Measurements from ENCODE around the gene TBXA2R. TPM values are rescaled to one million over a fixed set of nuclear protein-coding genes. Genes with fewer than 3 reads are reported as not detected.

Gene TBXA2R
- total and polyA plus RNA-seq, 2 donors = 0.28 to 1.2 TPM

- Histone ChIP-seq H3K27me3 (ENCODE audit: control insufficient read depth in 2 of 2, insufficient read depth in 1 of 2, low read length in 1 of 2) (no peaks in the 10 kb centered on the region), H3K36me3 (ENCODE audit: control insufficient read depth in 2 of 2, insufficient read depth in 2 of 2, low read length in 1 of 2) (peaks cover 0 to 9% of the 10 kb centered on the region in 2 donors), H3K9me3 (ENCODE audit: control insufficient read depth in 2 of 2, insufficient read depth in 1 of 2, low read length in 1 of 2) (no peaks in the 10 kb centered on the region), H3K4me3 (ENCODE audit: low read length in 2 of 2) (peak overlapping the region; percentile 76 to 98), H3K4me1 (ENCODE audit: control insufficient read depth in 2 of 2, insufficient read depth in 2 of 2, low read length in 2 of 2) (peaks cover 30 to 55% of the 10 kb centered on the region in 2 donors), H3K27ac (ENCODE audit: low read depth in 1 of 2, low read length in 1 of 2) (peak overlapping the region; percentile 57 to 79)
- DNase-seq (ENCODE audit: low read depth in 6 of 9, low spot score in 9 of 9) = peak in 3 of 9 donors; percentile 41 to 56 (median 41)
- under 1% methylated on average over 60 of the region's 60 CpGs for WGBS
Measured at GRCh38 chr19:3556978-3557460, 49.7 kb downstream of the TBXA2R start.

- H3K9me3 ChIP-seq (ENCODE audit: control insufficient read depth in 2 of 2, insufficient read depth in 1 of 2, low read length in 1 of 2) = no peaks in the 10 kb centered on the region
- peak overlapping the region; percentile 76 to 98 for H3K4me3 ChIP-seq (ENCODE audit: low read length in 2 of 2)
- H3K36me3 ChIP-seq (ENCODE audit: control insufficient read depth in 2 of 2, insufficient read depth in 2 of 2, low read length in 1 of 2) = peaks cover under 1 to 9% of the 10 kb centered on the region in 2 donors
- peaks cover 30 to 57% of the 10 kb centered on the region in 2 donors for H3K4me1 ChIP-seq (ENCODE audit: control insufficient read depth in 2 of 2, insufficient read depth in 2 of 2, low read length in 2 of 2)
- DNase-seq (ENCODE audit: low read depth in 6 of 9, low spot score in 9 of 9) = no peak
- peak overlapping the region; percentile 57 to 79 for H3K27ac ChIP-seq (ENCODE audit: low read depth in 1 of 2, low read length in 1 of 2)
- WGBS = 37% methylated on average over 9 of the region's 9 CpGs
- H3K27me3 ChIP-seq (ENCODE audit: control insufficient read depth in 2 of 2, insufficient read depth in 1 of 2, low read length in 1 of 2) = no peaks in the 10 kb centered on the region
Measured at GRCh38 chr19:3556423-3556977, 50.2 kb downstream of the TBXA2R start.

GRCh38 chr19:3555653-3556422 lies 50.8 kb downstream of the TBXA2R start:
- H3K4me1 ChIP-seq (ENCODE audit: control insufficient read depth in 2 of 2, insufficient read depth in 2 of 2, low read length in 2 of 2) = peaks cover 30 to 57% of the 10 kb centered on the region in 2 donors
- H3K27me3 ChIP-seq (ENCODE audit: control insufficient read depth in 2 of 2, insufficient read depth in 1 of 2, low read length in 1 of 2) = no peaks in the 10 kb centered on the region
- H3K27ac ChIP-seq (ENCODE audit: low read depth in 1 of 2, low read length in 1 of 2) = peak overlapping the region; percentile 88 to 95
- no peak for DNase-seq (ENCODE audit: low read depth in 6 of 9, low spot score in 9 of 9)
- peak overlapping the region; percentile 76 to 98 for H3K4me3 ChIP-seq (ENCODE audit: low read length in 2 of 2)
- WGBS = 92% methylated on average over 15 of the region's 15 CpGs
- H3K36me3 ChIP-seq (ENCODE audit: control insufficient read depth in 2 of 2, insufficient read depth in 2 of 2, low read length in 1 of 2) = peaks cover 8 to 13% of the 10 kb centered on the region in 2 donors
- no peaks in the 10 kb centered on the region for H3K9me3 ChIP-seq (ENCODE audit: control insufficient read depth in 2 of 2, insufficient read depth in 1 of 2, low read length in 1 of 2)

GRCh38 chr19:3554254-3555083 lies 52.2 kb downstream of the TBXA2R start:
- Histone ChIP-seq H3K4me3 (ENCODE audit: low read length in 2 of 2) (peak overlapping the region; percentile 33 to 35), H3K9me3 (ENCODE audit: control insufficient read depth in 2 of 2, insufficient read depth in 1 of 2, low read length in 1 of 2) (no peaks in the 10 kb centered on the region), H3K36me3 (ENCODE audit: control insufficient read depth in 2 of 2, insufficient read depth in 2 of 2, low read length in 1 of 2) (peaks cover 15 to 20% of the 10 kb centered on the region in 2 donors), H3K27ac (ENCODE audit: low read depth in 1 of 2, low read length in 1 of 2) (peak overlapping the region; percentile 88 to 95), H3K27me3 (ENCODE audit: control insufficient read depth in 2 of 2, insufficient read depth in 1 of 2, low read length in 1 of 2) (no peaks in the 10 kb centered on the region), H3K4me1 (ENCODE audit: control insufficient read depth in 2 of 2, insufficient read depth in 2 of 2, low read length in 2 of 2) (peaks cover 30 to 53% of the 10 kb centered on the region in 2 donors)
- peak; percentile 55 to 91 (median 76) for DNase-seq (ENCODE audit: low read depth in 6 of 9, low spot score in 9 of 9)
- WGBS = 31% methylated on average over 21 of the region's 21 CpGs

GRCh38 chr19:3551792-3552095 lies 54.9 kb downstream of the TBXA2R start:
- no peak overlapping the region for H3K27ac ChIP-seq (ENCODE audit: low read depth in 1 of 2, low read length in 1 of 2)
- no peak overlapping the region for H3K4me3 ChIP-seq (ENCODE audit: low read length in 2 of 2)
- H3K4me1 ChIP-seq (ENCODE audit: control insufficient read depth in 2 of 2, insufficient read depth in 2 of 2, low read length in 2 of 2) = peaks cover 26 to 46% of the 10 kb centered on the region in 2 donors
- H3K36me3 ChIP-seq (ENCODE audit: control insufficient read depth in 2 of 2, insufficient read depth in 2 of 2, low read length in 1 of 2) = peaks cover 38 to 44% of the 10 kb centered on the region in 2 donors
- no peaks in the 10 kb centered on the region for H3K27me3 ChIP-seq (ENCODE audit: control insufficient read depth in 2 of 2, insufficient read depth in 1 of 2, low read length in 1 of 2)
- WGBS = 96% methylated on average over 9 of the region's 9 CpGs
- no peaks in the 10 kb centered on the region for H3K9me3 ChIP-seq (ENCODE audit: control insufficient read depth in 2 of 2, insufficient read depth in 1 of 2, low read length in 1 of 2)
- no peak for DNase-seq (ENCODE audit: low read depth in 6 of 9, low spot score in 9 of 9)

- DNase-seq (ENCODE audit: low read depth in 6 of 9, low spot score in 9 of 9) = no peak
- H3K4me3 ChIP-seq (ENCODE audit: low read length in 2 of 2) = no peak overlapping the region
- no peaks in the 10 kb centered on the region for H3K9me3 ChIP-seq (ENCODE audit: control insufficient read depth in 2 of 2, insufficient read depth in 1 of 2, low read length in 1 of 2)
- H3K27me3 ChIP-seq (ENCODE audit: control insufficient read depth in 2 of 2, insufficient read depth in 1 of 2, low read length in 1 of 2) = no peaks in the 10 kb centered on the region
- H3K4me1 ChIP-seq (ENCODE audit: control insufficient read depth in 2 of 2, insufficient read depth in 2 of 2, low read length in 2 of 2) = peaks cover 23 to 41% of the 10 kb centered on the region in 2 donors
- H3K36me3 ChIP-seq (ENCODE audit: control insufficient read depth in 2 of 2, insufficient read depth in 2 of 2, low read length in 1 of 2) = peaks cover 43 to 48% of the 10 kb centered on the region in 2 donors
- 97% methylated on average over 34 of the region's 34 CpGs for WGBS
- no peak overlapping the region for H3K27ac ChIP-seq (ENCODE audit: low read depth in 1 of 2, low read length in 1 of 2)
Measured at GRCh38 chr19:3550947-3551791, 55.5 kb downstream of the TBXA2R start.

- no peak overlapping the region for H3K27ac ChIP-seq (ENCODE audit: low read depth in 1 of 2, low read length in 1 of 2)
- H3K9me3 ChIP-seq (ENCODE audit: control insufficient read depth in 2 of 2, insufficient read depth in 1 of 2, low read length in 1 of 2) = no peaks in the 10 kb centered on the region
- H3K4me3 ChIP-seq (ENCODE audit: low read length in 2 of 2) = no peak overlapping the region
- peaks cover 12 to 27% of the 10 kb centered on the region in 2 donors for H3K4me1 ChIP-seq (ENCODE audit: control insufficient read depth in 2 of 2, insufficient read depth in 2 of 2, low read length in 2 of 2)
- DNase-seq (ENCODE audit: low read depth in 6 of 9, low spot score in 9 of 9) = no peak
- H3K27me3 ChIP-seq (ENCODE audit: control insufficient read depth in 2 of 2, insufficient read depth in 1 of 2, low read length in 1 of 2) = no peaks in the 10 kb centered on the region
- WGBS = 96% methylated on average over 10 of the region's 10 CpGs
- H3K36me3 ChIP-seq (ENCODE audit: control insufficient read depth in 2 of 2, insufficient read depth in 2 of 2, low read length in 1 of 2) = peaks cover 53% of the 10 kb centered on the region in 2 donors
Measured at GRCh38 chr19:3549816-3550215, 56.9 kb downstream of the TBXA2R start.

GRCh38 chr19:3548606-3549005 lies 58.1 kb downstream of the TBXA2R start:
- no peak for DNase-seq (ENCODE audit: low read depth in 6 of 9, low spot score in 9 of 9)
- Histone ChIP-seq H3K27me3 (ENCODE audit: control insufficient read depth in 2 of 2, insufficient read depth in 1 of 2, low read length in 1 of 2) (no peaks in the 10 kb centered on the region), H3K9me3 (ENCODE audit: control insufficient read depth in 2 of 2, insufficient read depth in 1 of 2, low read length in 1 of 2) (no peaks in the 10 kb centered on the region), H3K36me3 (ENCODE audit: control insufficient read depth in 2 of 2, insufficient read depth in 2 of 2, low read length in 1 of 2) (peaks cover 64 to 65% of the 10 kb centered on the region in 2 donors), H3K4me3 (ENCODE audit: low read length in 2 of 2) (no peak overlapping the region), H3K27ac (ENCODE audit: low read depth in 1 of 2, low read length in 1 of 2) (no peak overlapping the region), H3K4me1 (ENCODE audit: control insufficient read depth in 2 of 2, insufficient read depth in 2 of 2, low read length in 2 of 2) (peaks cover 6 to 15% of the 10 kb centered on the region in 2 donors)
- WGBS = 96% methylated on average over 14 of the region's 14 CpGs

Data from thymus (tissue), 11 donors.